GM12875 (cell line): Measurements from ENCODE around the gene CXCL8.

ENCODE experiments used
- H3K4me3 ChIP-seq: one replicate; pipeline ENCODE4 v1.5.1; 2011; ENCODE audit warnings: low read depth, low read length, control low read depth
- CTCF ChIP-seq: IDR thresholded peaks from 2 replicates; pipeline ENCODE4 v1.5.1; 2011; ENCODE audit warnings: low read depth, mild to moderate bottlenecking, control low read depth, inconsistent platforms, low read length, moderate library complexity, borderline replicate concordance; ENCODE audit not compliant: insufficient read depth

The CXCL8 gene

GRCh38 chr4:73732759-73733431 lies 7.5 kb upstream of the CXCL8 start:
- no peak overlapping the region for H3K4me3 ChIP-seq
- no peak for TF ChIP-seq CTCF

- no peak overlapping the region for H3K4me3 ChIP-seq
- TF ChIP-seq CTCF: no peak
Measured at GRCh38 chr4:73734530-73735001, 5.8 kb upstream of the CXCL8 start.

- no peak overlapping the region for H3K4me3 ChIP-seq
- no peak for TF ChIP-seq CTCF
Measured at GRCh38 chr4:73735231-73735630, 5.1 kb upstream of the CXCL8 start.

GRCh38 chr4:73741031-73741749 lies 821 bp downstream of the CXCL8 start:
- no peak for TF ChIP-seq CTCF
- H3K4me3 ChIP-seq: no peak overlapping the region

- no peak overlapping the region for H3K4me3 ChIP-seq
- TF ChIP-seq CTCF: no peak
Measured at GRCh38 chr4:73741750-73742489, 1.6 kb downstream of the CXCL8 start.

GRCh38 chr4:73742490-73743160 lies 2.3 kb downstream of the CXCL8 start:
- TF ChIP-seq CTCF: no peak
- H3K4me3 ChIP-seq: no peak overlapping the region
